Measurements from ENCODE around the gene TRMT44. TPM values are rescaled to one million over a fixed set of nuclear protein-coding genes. Genes with fewer than 3 reads are reported as not detected.
"Not testable (repeated sequence)": the region's sequence is repeated elsewhere in the genome, so short reads cannot be mapped to it uniquely, and the experiment has no call there.

TRMT44 gene
- total RNA-seq, 1 donor from 2014 or later: 12.4 TPM

- no peak for DNase-seq (ENCODE audit: low spot score)
- Mint-ChIP-seq H3K9me3 (ENCODE audit: low read depth) (no peaks in the 10 kb centered on the region), H3K4me3 (ENCODE audit: unreplicated experiment) (no peak overlapping the region), H3K27me3 (ENCODE audit: low read depth) (no peaks in the 10 kb centered on the region), H3K36me3 (ENCODE audit: low read depth) (peaks cover 13% of the 10 kb centered on the region), H3K4me1 (ENCODE audit: low read depth) (peaks cover 8% of the 10 kb centered on the region), H3K27ac (ENCODE audit: unreplicated experiment) (peak overlapping the region; percentile 17)
- no peak for TF ChIP-seq CTCF (IDR thresholded peaks at IDR 0.05)
Observed at GRCh38 chr4:8419222-8420041, 21.1 kb upstream of the TRMT44 start.

- H3K27me3 Mint-ChIP-seq (ENCODE audit: low read depth); H3K4me3 Mint-ChIP-seq (ENCODE audit: unreplicated experiment); DNase-seq (ENCODE audit: low spot score); H3K36me3 Mint-ChIP-seq (ENCODE audit: low read depth); H3K9me3 Mint-ChIP-seq (ENCODE audit: low read depth); H3K27ac Mint-ChIP-seq (ENCODE audit: unreplicated experiment): not testable (repeated sequence)
- H3K4me1 Mint-ChIP-seq (ENCODE audit: low read depth): peaks cover 15% of the 10 kb centered on the region
Observed at GRCh38 chr4:8420151-8420550, 20.4 kb upstream of the TRMT44 start.

GRCh38 chr4:8422327-8422726 lies 18.2 kb upstream of the TRMT44 start:
- Mint-ChIP-seq H3K27me3 (ENCODE audit: low read depth) (no peaks in the 10 kb centered on the region), H3K4me1 (ENCODE audit: low read depth) (peaks cover 37% of the 10 kb centered on the region), H3K9me3 (ENCODE audit: low read depth) (no peaks in the 10 kb centered on the region), H3K36me3 (ENCODE audit: low read depth) (peaks cover 1% of the 10 kb centered on the region), H3K4me3 (ENCODE audit: unreplicated experiment) (no peak overlapping the region), H3K27ac (ENCODE audit: unreplicated experiment) (no peak overlapping the region)
- no peak for TF ChIP-seq CTCF (IDR thresholded peaks at IDR 0.05)
- DNase-seq (ENCODE audit: low spot score): no peak

GRCh38 chr4:8422786-8423185 lies 17.8 kb upstream of the TRMT44 start:
- no peak for TF ChIP-seq CTCF (IDR thresholded peaks at IDR 0.05)
- Mint-ChIP-seq H3K9me3 (ENCODE audit: low read depth) (no peaks in the 10 kb centered on the region), H3K4me3 (ENCODE audit: unreplicated experiment) (no peak overlapping the region), H3K27me3 (ENCODE audit: low read depth) (no peaks in the 10 kb centered on the region), H3K4me1 (ENCODE audit: low read depth) (peaks cover 41% of the 10 kb centered on the region), H3K27ac (ENCODE audit: unreplicated experiment) (no peak overlapping the region), H3K36me3 (ENCODE audit: low read depth) (peaks cover 1% of the 10 kb centered on the region)
- no peak for DNase-seq (ENCODE audit: low spot score)

GRCh38 chr4:8427262-8427661 lies 13.3 kb upstream of the TRMT44 start:
- DNase-seq (ENCODE audit: low spot score): no peak
- no peaks in the 10 kb centered on the region for H3K27me3 Mint-ChIP-seq (ENCODE audit: low read depth)
- H3K27ac Mint-ChIP-seq (ENCODE audit: unreplicated experiment): peak overlapping the region; percentile 47
- H3K9me3 Mint-ChIP-seq (ENCODE audit: low read depth): no peaks in the 10 kb centered on the region
- peaks cover 1% of the 10 kb centered on the region for H3K36me3 Mint-ChIP-seq (ENCODE audit: low read depth)
- H3K4me3 Mint-ChIP-seq (ENCODE audit: unreplicated experiment): peak overlapping the region; percentile 94
- no peak for TF ChIP-seq CTCF (IDR thresholded peaks at IDR 0.05)
- peaks cover 41% of the 10 kb centered on the region for H3K4me1 Mint-ChIP-seq (ENCODE audit: low read depth)

All from chondrocyte (in vitro differentiated cells).